WTC11 (cell line): Measurements from ENCODE around the gene MAB21L4. TPM values are rescaled to one million over a fixed set of nuclear protein-coding genes. Genes with fewer than 3 reads are reported as not detected.

Experiments
- ATAC-seq: fragments of 200-7000 bp; cut with Tn5 transposase; 2 replicates; pipeline ENCODE4 v1.10.0; 2021; ENCODE audit warnings: mild to moderate bottlenecking, moderate library complexity
- CTCF ChIA-PET: fragments of 300-600 bp; sonication (Branson Sonifier 250); formaldehyde crosslinking; loops from one replicate; lab custom pipeline; 2021; ENCODE audit warnings: antibody characterized with exemption; lab: Charles Lee
- POLR2A ChIA-PET: fragments of 350-600 bp; sonication (Branson Sonifier 250); formaldehyde crosslinking; loops from one replicate; lab custom pipeline; 2021; ENCODE audit warnings: antibody characterized with exemption; lab: Charles Lee
- DNase-seq: peaks from one replicate; pipeline ENCODE4 v3.0.0; 2021; ENCODE audit warnings: low spot score
- H3K27ac Mint-ChIP-seq: 2 replicates; pipeline ENCODE4 v1.8.0; 2021; ENCODE audit warnings: mixed read lengths
- H3K27me3 Mint-ChIP-seq: 2 replicates; pipeline ENCODE4 v1.8.0; 2021; ENCODE audit warnings: low read depth, mild to moderate bottlenecking, moderate library complexity, mixed read lengths
- H3K36me3 Mint-ChIP-seq: 2 replicates; pipeline ENCODE4 v1.8.0; 2021; ENCODE audit warnings: mixed read lengths
- H3K4me1 Mint-ChIP-seq: 2 replicates; pipeline ENCODE4 v1.8.0; 2022; ENCODE audit warnings: mixed read lengths
- H3K4me3 Mint-ChIP-seq: 2 replicates; pipeline ENCODE4 v1.8.0; 2021; ENCODE audit warnings: mild to moderate bottlenecking, moderate library complexity, mixed read lengths
- H3K9me3 Mint-ChIP-seq: 2 replicates; pipeline ENCODE4 v1.8.0; 2021; ENCODE audit warnings: mixed read lengths
- AR ChIP-seq: fragments of 250-450 bp; sonication (Bioruptor Pico); IDR thresholded peaks from 2 replicates; pipeline ENCODE4 v1.9.0; 2021; ENCODE audit warnings: mild to moderate bottlenecking
- ATF6 ChIP-seq: sonication (generic); formaldehyde crosslinking; IDR thresholded peaks from 2 replicates; pipeline ENCODE4 v1.8.1; 2023; ENCODE audit warnings: mild to moderate bottlenecking, missing genetic modification reagents
- CDX4 ChIP-seq: fragments of 250-450 bp; sonication (Bioruptor Pico); IDR thresholded peaks from 2 replicates; pipeline ENCODE4 v1.9.0; 2021; ENCODE audit warnings: moderate library complexity, mild to moderate bottlenecking, inconsistent platforms, borderline replicate concordance
- FOXJ3 ChIP-seq: sonication (generic); formaldehyde crosslinking; IDR thresholded peaks from 2 replicates; pipeline ENCODE4 v1.9.0; 2021; ENCODE audit warnings: missing genetic modification reagents, mild to moderate bottlenecking, borderline replicate concordance
- FOXP1 ChIP-seq: sonication (generic); formaldehyde crosslinking; IDR thresholded peaks from 2 replicates; pipeline ENCODE4 v1.8.0; 2022; ENCODE audit warnings: missing genetic modification reagents, mild to moderate bottlenecking, moderate library complexity, borderline replicate concordance
- HMGA2 ChIP-seq: fragments of 250-450 bp; sonication (Bioruptor Pico); IDR thresholded peaks from 2 replicates; pipeline ENCODE4 v1.4.0; 2021; ENCODE audit warnings: mild to moderate bottlenecking, moderate library complexity
- JAZF1 ChIP-seq: fragments of 250-450 bp; sonication (Bioruptor Pico); IDR thresholded peaks from 2 replicates; pipeline ENCODE4 v1.9.0; 2021; ENCODE audit warnings: moderate library complexity, mild to moderate bottlenecking, inconsistent platforms
- MAX ChIP-seq: sonication (generic); formaldehyde crosslinking; IDR thresholded peaks from 2 replicates; pipeline ENCODE4 v1.8.0; 2022; ENCODE audit warnings: mild to moderate bottlenecking, missing genetic modification reagents
- NR2C2 ChIP-seq: sonication (generic); formaldehyde crosslinking; IDR thresholded peaks from 2 replicates; pipeline ENCODE4 v1.8.0; 2022; ENCODE audit warnings: mild to moderate bottlenecking, missing genetic modification reagents
- SMAD3 ChIP-seq: sonication (generic); formaldehyde crosslinking; IDR thresholded peaks from 2 replicates; pipeline ENCODE4 v1.8.0; 2022; ENCODE audit warnings: missing genetic modification reagents, mild to moderate bottlenecking, borderline replicate concordance
- TP53 ChIP-seq: sonication (generic); formaldehyde crosslinking; IDR thresholded peaks from 2 replicates; pipeline ENCODE4 v1.8.1; 2023; ENCODE audit warnings: mild to moderate bottlenecking, missing genetic modification reagents
- ZNF121 ChIP-seq: sonication (generic); formaldehyde crosslinking; IDR thresholded peaks from 2 replicates; pipeline ENCODE4 v1.8.0; 2023; ENCODE audit warnings: missing genetic modification reagents
- ZNF416 ChIP-seq: fragments of 250-450 bp; sonication (Bioruptor Pico); IDR thresholded peaks from 2 replicates; pipeline ENCODE4 v1.9.0; 2021; ENCODE audit warnings: mild to moderate bottlenecking, inconsistent platforms
- ZNF423 ChIP-seq: fragments of 250-450 bp; sonication (Bioruptor Pico); IDR thresholded peaks from 2 replicates; pipeline ENCODE4 v2.1.2; 2022; ENCODE audit warnings: mild to moderate bottlenecking, moderate library complexity
- ZNF512 ChIP-seq: sonication (generic); formaldehyde crosslinking; IDR thresholded peaks from 2 replicates; pipeline ENCODE4 v1.8.1; 2022; ENCODE audit warnings: missing genetic modification reagents, borderline replicate concordance
- ZNF671 ChIP-seq: fragments of 250-450 bp; sonication (Bioruptor Pico); IDR thresholded peaks from 2 replicates; pipeline ENCODE4 v1.8.0; 2021; ENCODE audit warnings: mild to moderate bottlenecking
- total RNA-seq: library from RNA; stranded (reverse); gene quantifications from 3 replicates; pipeline ENCODE4 v1.2.3, GENCODE V29; 2021
- TF ChIP-seq, protein P1 (sequence below): sonication (generic); formaldehyde crosslinking; IDR thresholded peaks from 2 replicates; pipeline ENCODE4 v1.8.1; 2023; ENCODE audit warnings: mild to moderate bottlenecking, missing genetic modification reagents, moderate library complexity
- TF ChIP-seq, protein P2 (sequence below): sonication (generic); formaldehyde crosslinking; IDR thresholded peaks from 2 replicates; pipeline ENCODE4 v1.8.0; 2023; ENCODE audit warnings: mild to moderate bottlenecking, missing genetic modification reagents
- TF ChIP-seq, protein P3 (sequence below): sonication (generic); formaldehyde crosslinking; IDR thresholded peaks from 2 replicates; pipeline ENCODE4 v1.8.1; 2023; ENCODE audit warnings: mild to moderate bottlenecking, missing genetic modification reagents, borderline replicate concordance

The MAB21L4 gene
- total RNA-seq, 1 experiment from 2014 or later, result not detected

GRCh38 chr2:240851078-240851991 lies 44.6 kb downstream of the MAB21L4 start (continued):
- TF ChIP-seq NR2C2 (CRISPR knock-in tag), result peak; percentile 67

DNA sequence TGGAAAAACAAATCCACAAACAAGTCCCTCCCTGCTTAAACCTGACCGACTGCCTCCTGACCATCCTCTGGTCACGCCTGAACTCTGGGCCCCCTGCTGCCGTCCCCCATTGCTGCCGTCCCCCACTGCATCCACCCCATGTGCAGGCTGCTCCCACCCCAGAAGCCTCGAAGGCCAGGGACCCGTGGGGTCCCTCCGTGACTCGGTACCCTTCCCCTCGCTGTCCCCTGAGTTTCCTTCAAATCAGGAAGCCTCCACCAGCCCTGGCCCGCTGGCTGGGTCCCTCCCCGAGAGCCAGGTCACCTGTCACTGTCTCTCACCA lies 45.2 kb downstream of the MAB21L4 start:
- Mint-ChIP-seq H3K9me3 (peaks cover 31% of the 10 kb centered on the region), H3K27ac (0 out of 2 replicates have a peak overlapping the region, but pooled peaks have one; percentile 53), H3K4me1 (peaks cover 12% of the 10 kb centered on the region), H3K36me3 (peaks cover 14% of the 10 kb centered on the region), H3K4me3 (no peak overlapping the region), H3K27me3 (no peaks in the 10 kb centered on the region; the same call in none of the 2 replicates)
- CTCF ChIA-PET, result interaction anchor here (0.6 to 1.5 kb wide), 36 partner anchors 10 to 541 kb away, joined by 3 to 38 read pairs (median 5); partner anchors contain the start of gene PASK
- POLR2A ChIA-PET, result no interaction called here
- no peak for DNase-seq
- no peak for ATAC-seq
- TF ChIP-seq HMGA2 (no peak), ATF6 (no peak), SMAD3 (CRISPR knock-in tag) (no peak), AR (CRISPR knock-in tag) (no peak), TP53 (CRISPR knock-in tag) (no peak), FOXP1 (CRISPR knock-in tag) (no peak), ZNF121 (CRISPR knock-in tag) (no peak), ZNF512 (CRISPR knock-in tag) (no peak), CDX4 (no peak), FOXJ3 (CRISPR knock-in tag) (no peak), ZNF416 (no peak), ZNF671 (CRISPR knock-in tag) (no peak), MAX (CRISPR knock-in tag) (no peak), NR2C2 (CRISPR knock-in tag) (no peak), ZNF423 (CRISPR knock-in tag) (no peak), JAZF1 (CRISPR knock-in tag) (no peak)
- TF ChIP-seq, protein P1, sequence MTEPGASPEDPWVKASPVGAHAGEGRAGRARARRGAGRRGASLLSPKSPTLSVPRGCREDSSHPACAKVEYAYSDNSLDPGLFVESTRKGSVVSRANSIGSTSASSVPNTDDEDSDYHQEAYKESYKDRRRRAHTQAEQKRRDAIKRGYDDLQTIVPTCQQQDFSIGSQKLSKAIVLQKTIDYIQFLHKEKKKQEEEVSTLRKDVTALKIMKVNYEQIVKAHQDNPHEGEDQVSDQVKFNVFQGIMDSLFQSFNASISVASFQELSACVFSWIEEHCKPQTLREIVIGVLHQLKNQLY (CRISPR knock-in tag), result no peak
- TF ChIP-seq, protein P2, sequence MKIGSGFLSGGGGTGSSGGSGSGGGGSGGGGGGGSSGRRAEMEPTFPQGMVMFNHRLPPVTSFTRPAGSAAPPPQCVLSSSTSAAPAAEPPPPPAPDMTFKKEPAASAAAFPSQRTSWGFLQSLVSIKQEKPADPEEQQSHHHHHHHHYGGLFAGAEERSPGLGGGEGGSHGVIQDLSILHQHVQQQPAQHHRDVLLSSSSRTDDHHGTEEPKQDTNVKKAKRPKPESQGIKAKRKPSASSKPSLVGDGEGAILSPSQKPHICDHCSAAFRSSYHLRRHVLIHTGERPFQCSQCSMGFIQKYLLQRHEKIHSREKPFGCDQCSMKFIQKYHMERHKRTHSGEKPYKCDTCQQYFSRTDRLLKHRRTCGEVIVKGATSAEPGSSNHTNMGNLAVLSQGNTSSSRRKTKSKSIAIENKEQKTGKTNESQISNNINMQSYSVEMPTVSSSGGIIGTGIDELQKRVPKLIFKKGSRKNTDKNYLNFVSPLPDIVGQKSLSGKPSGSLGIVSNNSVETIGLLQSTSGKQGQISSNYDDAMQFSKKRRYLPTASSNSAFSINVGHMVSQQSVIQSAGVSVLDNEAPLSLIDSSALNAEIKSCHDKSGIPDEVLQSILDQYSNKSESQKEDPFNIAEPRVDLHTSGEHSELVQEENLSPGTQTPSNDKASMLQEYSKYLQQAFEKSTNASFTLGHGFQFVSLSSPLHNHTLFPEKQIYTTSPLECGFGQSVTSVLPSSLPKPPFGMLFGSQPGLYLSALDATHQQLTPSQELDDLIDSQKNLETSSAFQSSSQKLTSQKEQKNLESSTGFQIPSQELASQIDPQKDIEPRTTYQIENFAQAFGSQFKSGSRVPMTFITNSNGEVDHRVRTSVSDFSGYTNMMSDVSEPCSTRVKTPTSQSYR (CRISPR knock-in tag), result no peak
- TF ChIP-seq, protein P3, sequence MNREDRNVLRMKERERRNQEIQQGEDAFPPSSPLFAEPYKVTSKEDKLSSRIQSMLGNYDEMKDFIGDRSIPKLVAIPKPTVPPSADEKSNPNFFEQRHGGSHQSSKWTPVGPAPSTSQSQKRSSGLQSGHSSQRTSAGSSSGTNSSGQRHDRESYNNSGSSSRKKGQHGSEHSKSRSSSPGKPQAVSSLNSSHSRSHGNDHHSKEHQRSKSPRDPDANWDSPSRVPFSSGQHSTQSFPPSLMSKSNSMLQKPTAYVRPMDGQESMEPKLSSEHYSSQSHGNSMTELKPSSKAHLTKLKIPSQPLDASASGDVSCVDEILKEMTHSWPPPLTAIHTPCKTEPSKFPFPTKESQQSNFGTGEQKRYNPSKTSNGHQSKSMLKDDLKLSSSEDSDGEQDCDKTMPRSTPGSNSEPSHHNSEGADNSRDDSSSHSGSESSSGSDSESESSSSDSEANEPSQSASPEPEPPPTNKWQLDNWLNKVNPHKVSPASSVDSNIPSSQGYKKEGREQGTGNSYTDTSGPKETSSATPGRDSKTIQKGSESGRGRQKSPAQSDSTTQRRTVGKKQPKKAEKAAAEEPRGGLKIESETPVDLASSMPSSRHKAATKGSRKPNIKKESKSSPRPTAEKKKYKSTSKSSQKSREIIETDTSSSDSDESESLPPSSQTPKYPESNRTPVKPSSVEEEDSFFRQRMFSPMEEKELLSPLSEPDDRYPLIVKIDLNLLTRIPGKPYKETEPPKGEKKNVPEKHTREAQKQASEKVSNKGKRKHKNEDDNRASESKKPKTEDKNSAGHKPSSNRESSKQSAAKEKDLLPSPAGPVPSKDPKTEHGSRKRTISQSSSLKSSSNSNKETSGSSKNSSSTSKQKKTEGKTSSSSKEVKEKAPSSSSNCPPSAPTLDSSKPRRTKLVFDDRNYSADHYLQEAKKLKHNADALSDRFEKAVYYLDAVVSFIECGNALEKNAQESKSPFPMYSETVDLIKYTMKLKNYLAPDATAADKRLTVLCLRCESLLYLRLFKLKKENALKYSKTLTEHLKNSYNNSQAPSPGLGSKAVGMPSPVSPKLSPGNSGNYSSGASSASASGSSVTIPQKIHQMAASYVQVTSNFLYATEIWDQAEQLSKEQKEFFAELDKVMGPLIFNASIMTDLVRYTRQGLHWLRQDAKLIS (CRISPR knock-in tag), result no peak
